HAP-1 (cell line): Measurements from ENCODE around the gene TBC1D22A.

ENCODE experiments used
- DNase-seq, 2 experiments: peaks; one replicate each; pipeline ENCODE4 v3.0.0-alpha.2; 2016 to 2020; ENCODE audit warnings: low spot score in 2 of 2
- H3K27me3 ChIP-seq: fragments of 250-450 bp; sonication (Bioruptor Pico); 2 replicates; pipeline ENCODE4 v1.5.1; 2020; ENCODE audit warnings: low read depth, mild to moderate bottlenecking, moderate library complexity
- H3K36me3 ChIP-seq: fragments of 250-450 bp; sonication (Bioruptor Pico); replicated peaks from 2 replicates; pipeline ENCODE4 v1.5.1; 2020; ENCODE audit warnings: mild to moderate bottlenecking
- H3K4me1 ChIP-seq: fragments of 250-450 bp; sonication (Bioruptor Pico); 2 replicates; pipeline ENCODE4 v1.5.1; 2020; ENCODE audit warnings: mild to moderate bottlenecking
- H3K4me3 ChIP-seq: fragments of 250-450 bp; sonication (Bioruptor Pico); 2 replicates; pipeline ENCODE4 v1.5.1; 2020; ENCODE audit warnings: mild to moderate bottlenecking, moderate library complexity
- H3K9me3 ChIP-seq: fragments of 250-450 bp; sonication (Bioruptor Pico); 2 replicates; pipeline ENCODE4 v1.5.1; 2020; ENCODE audit warnings: mild to moderate bottlenecking, moderate library complexity
- in situ Hi-C: fragments of 300-500 bp; cut with MboI; formaldehyde crosslinking; loops from 3 replicates; pipeline ENCODE4 v1.14.3; 2020; ENCODE audit warnings: low sequenced_read_pairs, inconsistent platforms, mixed read lengths

Gene TBC1D22A

DNA sequence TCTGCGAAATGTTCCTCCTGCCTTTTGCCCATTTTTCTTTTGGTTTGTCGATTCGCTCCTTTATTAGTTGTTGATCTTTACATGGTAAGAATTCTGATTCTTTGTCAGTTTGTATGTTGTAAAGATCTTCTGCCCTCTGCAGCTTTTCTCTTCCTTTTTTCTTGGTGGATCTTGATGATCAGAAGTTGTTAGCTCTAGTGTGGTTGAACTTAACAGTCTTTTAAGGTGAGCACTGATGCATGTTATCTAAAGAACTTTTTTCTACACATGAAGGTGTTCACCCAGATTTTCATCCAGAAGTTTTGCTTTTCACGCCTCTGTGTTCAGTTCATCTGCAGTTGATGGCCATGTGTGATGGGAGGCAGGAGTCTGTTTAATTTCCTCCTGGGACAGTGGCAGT is 133.7 kb downstream of the TBC1D22A start:
- no peaks in the 10 kb centered on the region; the same call in none of the 2 replicates for H3K36me3 ChIP-seq
- no peaks in the 10 kb centered on the region for H3K27me3 ChIP-seq
- no peak for DNase-seq
- no peaks in the 10 kb centered on the region for H3K9me3 ChIP-seq
- no peaks in the 10 kb centered on the region for H3K4me1 ChIP-seq
- no peak overlapping the region for H3K4me3 ChIP-seq
- in situ Hi-C loops, result no loop called here

DNA sequence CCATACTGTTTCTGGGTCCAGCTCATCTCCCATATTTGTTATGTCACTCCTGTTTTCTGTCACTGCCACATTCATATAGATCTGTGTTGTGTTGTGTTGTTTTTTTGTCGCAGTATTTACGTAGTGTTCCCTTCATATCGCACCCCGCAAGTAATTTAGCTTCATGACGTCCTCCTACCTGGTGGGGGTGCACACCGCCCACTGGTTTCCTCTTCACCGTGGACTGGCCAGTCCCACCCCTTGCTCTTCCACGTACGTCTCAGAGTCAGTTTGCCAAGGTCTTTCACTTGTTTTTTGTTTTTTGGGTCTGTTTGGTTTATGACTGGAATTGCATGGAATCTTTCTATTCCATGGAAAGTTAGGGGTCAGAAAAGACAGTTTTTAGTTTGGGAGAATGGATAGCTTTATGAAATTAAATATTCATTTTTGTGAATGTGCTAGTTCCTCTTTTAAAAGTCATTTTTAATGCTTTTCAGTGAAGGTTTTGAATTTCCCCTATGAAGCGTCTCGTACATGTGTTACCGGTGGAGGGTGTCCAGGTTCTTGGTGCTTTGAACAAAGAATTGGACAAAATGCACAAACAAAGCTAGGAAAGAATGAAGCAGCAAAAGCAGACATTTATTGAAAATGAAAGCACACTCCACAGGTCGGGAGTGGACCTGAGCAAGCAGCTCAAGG is 134.3 kb downstream of the TBC1D22A start:
- Histone ChIP-seq H3K4me3 (no peak overlapping the region), H3K9me3 (no peaks in the 10 kb centered on the region), H3K36me3 (no peaks in the 10 kb centered on the region; the same call in none of the 2 replicates), H3K27me3 (no peaks in the 10 kb centered on the region), H3K4me1 (no peaks in the 10 kb centered on the region)
- DNase-seq, result no peak
- in situ Hi-C loops, result no loop called here

DNA sequence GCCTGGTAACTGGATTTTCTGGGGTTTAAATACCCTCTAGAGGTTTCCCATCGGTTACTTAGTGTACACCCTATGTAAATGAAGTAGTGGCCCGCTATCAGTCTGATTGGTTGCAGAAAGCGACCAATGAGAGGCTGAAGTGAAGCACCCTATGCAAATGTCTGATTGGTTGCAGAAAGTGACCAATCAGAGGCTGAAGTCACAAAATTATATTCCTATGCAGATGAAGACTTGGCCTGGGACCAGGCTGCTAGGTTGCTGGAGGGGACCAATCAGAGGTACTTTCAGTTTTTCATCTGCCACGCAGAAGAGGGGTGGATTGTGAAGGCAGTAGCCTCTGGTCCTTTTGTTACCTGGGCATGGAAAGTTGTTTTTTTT is 134.8 kb downstream of the TBC1D22A start:
- no peak overlapping the region for H3K4me3 ChIP-seq
- H3K36me3 ChIP-seq, result no peaks in the 10 kb centered on the region; the same call in none of the 2 replicates
- H3K9me3 ChIP-seq, result no peaks in the 10 kb centered on the region
- no peak for DNase-seq
- H3K4me1 ChIP-seq, result no peaks in the 10 kb centered on the region
- no peaks in the 10 kb centered on the region for H3K27me3 ChIP-seq
- in situ Hi-C loops, result no loop called here

DNA sequence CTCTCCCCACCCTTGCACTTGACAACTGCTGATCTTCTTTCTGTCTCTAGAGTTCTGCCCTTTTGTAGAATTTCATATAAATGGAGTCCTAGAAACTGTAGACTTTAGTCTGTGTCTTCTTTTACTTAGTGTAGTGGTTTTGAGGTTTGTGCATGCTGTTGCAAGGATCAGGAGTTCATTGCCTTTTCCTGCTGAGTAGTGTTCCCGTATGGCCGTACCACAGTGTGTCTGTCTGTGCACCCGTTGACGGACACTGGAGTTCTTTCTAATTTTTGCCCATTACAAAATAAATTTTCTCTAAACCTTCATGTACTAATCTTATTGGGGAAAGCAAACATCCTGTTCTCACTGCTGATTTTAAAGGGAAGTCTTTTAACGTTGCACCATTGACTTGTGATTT is 138.1 kb downstream of the TBC1D22A start:
- in situ Hi-C loops, result no loop called here
- Histone ChIP-seq H3K9me3 (no peaks in the 10 kb centered on the region), H3K4me3 (no peak overlapping the region), H3K27me3 (no peaks in the 10 kb centered on the region), H3K4me1 (no peaks in the 10 kb centered on the region), H3K36me3 (no peaks in the 10 kb centered on the region; the same call in none of the 2 replicates)
- DNase-seq, result no peak

DNA sequence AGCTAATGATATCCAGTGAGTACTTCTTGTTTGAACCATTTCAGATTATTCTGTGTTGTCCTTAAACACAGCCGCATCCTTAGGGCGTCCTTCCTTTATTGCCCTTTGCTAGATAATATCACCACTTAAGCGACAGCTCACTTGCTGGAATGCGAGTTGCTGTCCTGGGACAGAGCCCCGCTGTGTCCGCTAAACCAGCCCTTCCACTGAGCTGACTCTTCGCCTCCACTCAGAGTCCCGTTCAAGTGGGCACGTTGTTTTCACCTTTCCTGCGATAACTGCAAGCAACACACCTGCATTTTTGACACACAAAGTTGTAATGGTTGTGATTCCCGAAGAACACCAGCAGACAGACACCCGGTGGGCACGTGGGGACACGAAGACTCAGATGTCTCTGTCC is 140.0 kb downstream of the TBC1D22A start:
- H3K27me3 ChIP-seq, result no peaks in the 10 kb centered on the region
- H3K4me3 ChIP-seq, result no peak overlapping the region
- in situ Hi-C loops, result no loop called here
- no peak for DNase-seq
- H3K4me1 ChIP-seq, result no peaks in the 10 kb centered on the region
- H3K9me3 ChIP-seq, result no peaks in the 10 kb centered on the region
- no peaks in the 10 kb centered on the region; the same call in 1 of the 2 replicates for H3K36me3 ChIP-seq

DNA sequence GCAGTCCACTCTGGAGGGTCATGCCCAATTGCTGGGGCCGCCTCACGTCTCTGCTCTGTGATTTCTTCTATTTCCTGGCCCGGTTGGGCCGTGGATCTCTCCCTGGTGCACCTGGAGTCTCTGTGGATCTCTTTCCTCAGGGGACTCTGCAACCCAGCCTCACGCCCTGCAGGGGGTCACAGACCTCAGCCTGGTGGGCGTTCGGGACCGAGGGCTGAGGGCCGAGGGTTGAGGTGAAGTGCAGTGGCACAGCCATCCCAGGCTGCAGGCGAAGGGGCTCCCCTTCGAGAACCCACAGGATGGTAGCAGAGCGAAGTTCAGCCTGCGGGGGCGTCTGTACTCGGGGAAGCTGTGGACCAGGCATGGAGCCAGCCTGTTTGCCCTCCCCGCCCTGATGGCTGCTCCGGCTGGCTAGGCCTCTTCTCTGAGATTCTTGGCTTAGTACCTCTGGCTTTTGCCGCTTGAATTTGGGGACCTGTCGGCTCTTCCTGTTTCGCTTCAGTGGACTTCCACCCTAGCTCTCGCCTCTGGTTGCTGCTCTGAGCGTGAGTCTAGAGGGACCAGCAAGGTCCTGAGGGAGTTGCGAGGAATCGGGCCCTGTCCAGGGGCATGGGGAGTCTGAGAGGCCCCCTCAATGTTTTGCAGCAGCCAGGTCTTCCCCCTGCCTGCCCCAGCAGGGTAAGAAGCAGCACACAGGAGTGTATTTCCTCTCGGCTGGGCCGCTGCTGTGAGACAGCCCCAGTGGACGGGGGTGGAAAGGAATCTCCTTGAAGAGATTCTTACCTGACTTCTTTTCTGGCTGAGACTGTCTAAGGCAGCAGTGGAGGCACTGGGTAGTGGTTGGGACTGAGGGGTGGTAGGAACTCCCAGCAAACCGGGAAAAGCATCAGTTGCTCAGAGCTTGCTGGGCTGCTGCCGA is 140.8 kb downstream of the TBC1D22A start:
- H3K9me3 ChIP-seq, result no peaks in the 10 kb centered on the region
- H3K4me1 ChIP-seq, result no peaks in the 10 kb centered on the region
- no peaks in the 10 kb centered on the region for H3K36me3 ChIP-seq
- DNase-seq, result no peak
- in situ Hi-C loops, result no loop called here
- H3K4me3 ChIP-seq, result no peak overlapping the region
- no peaks in the 10 kb centered on the region for H3K27me3 ChIP-seq

DNA sequence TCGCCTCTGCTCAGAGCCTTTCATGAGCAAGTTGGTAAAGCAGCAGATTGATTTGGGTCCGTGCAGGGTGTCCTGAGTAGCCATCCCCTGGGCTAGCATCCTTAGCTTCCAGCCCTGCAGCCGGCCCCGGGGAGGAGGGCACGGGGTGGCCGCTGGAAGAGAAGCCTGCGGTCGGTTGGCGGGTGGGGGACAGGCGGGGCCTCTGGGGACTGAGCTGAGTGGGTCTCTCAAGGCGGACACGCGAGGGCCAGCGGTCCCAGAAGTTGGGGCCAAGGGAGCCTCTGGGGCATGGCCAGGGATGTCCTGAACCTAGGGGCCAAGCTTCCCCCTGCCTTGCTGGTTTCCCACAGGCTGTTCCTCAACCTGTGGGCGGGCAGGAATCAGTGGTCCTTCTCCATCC is 143.0 kb downstream of the TBC1D22A start:
- no peaks in the 10 kb centered on the region for H3K9me3 ChIP-seq
- H3K4me1 ChIP-seq, result no peaks in the 10 kb centered on the region
- H3K36me3 ChIP-seq, result no peaks in the 10 kb centered on the region
- DNase-seq, result no peak
- no peak overlapping the region for H3K4me3 ChIP-seq
- in situ Hi-C loops, result no loop called here
- H3K27me3 ChIP-seq, result no peaks in the 10 kb centered on the region

DNA sequence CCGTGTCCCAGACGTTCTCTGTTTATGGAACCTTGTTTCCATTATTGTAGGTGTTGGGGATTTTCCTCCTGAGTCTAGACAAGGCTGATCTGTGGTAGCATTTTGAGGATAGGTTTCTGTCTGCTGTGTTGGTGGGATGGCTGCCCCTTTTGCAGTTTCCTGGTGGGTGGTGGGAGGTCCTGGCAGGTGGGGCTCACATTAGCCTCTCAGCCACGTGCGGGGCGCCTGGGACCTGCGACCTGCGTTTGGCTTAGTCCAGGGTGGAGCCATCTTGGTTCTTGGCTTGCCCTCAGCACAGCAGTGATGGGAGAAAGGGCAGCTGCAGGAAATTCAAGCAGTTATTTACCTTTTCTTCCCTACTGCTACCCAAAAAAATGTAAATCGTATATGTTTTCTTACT is 143.4 kb downstream of the TBC1D22A start:
- no peaks in the 10 kb centered on the region for H3K4me1 ChIP-seq

DNA sequence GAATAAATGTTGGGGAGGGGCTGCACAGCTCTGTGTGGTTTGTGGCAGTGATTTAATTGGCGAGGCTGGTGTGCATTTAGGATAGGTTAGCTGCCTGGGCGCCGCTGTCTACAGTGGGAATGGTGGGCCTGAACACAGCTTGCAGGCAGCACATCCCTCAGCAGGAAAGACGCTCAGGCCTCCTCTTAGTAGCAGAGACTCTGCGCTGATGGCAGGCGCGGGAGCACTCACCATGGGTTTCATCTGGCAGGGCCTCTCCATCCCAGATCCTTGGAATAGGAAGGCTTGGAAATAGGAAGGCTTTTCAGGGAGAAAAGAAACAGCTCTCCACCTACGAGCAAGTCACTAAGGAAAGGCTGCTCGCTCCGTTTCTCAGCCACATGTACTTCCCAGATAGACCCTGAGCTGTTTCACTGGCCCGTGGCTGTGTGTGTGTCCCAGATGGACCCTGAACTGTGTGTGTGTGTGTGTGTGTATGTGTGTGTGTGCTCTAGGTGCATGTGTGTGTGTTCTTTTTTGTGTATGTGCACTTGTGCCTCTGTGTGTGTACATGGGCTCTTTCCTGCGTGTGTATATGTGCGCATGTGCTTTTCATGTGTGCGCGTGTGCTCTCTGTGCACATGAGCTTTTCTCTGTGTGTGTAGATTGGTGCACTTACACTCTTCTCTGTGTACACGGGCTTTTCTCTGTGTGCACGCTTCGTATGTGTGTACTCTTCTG is 144.0 kb downstream of the TBC1D22A start:
- no peaks in the 10 kb centered on the region for H3K36me3 ChIP-seq
- in situ Hi-C loops, result no loop called here
- DNase-seq, result no peak
- no peaks in the 10 kb centered on the region for H3K4me1 ChIP-seq
- H3K27me3 ChIP-seq, result no peaks in the 10 kb centered on the region
- no peaks in the 10 kb centered on the region for H3K9me3 ChIP-seq
- H3K4me3 ChIP-seq, result no peak overlapping the region

More for the DNA sequence above, 143.4 kb downstream of the TBC1D22A start:
- Histone ChIP-seq H3K4me3 (no peak overlapping the region), H3K36me3 (no peaks in the 10 kb centered on the region), H3K9me3 (no peaks in the 10 kb centered on the region), H3K27me3 (no peaks in the 10 kb centered on the region)
- in situ Hi-C loops, result no loop called here
- no peak for DNase-seq

DNA sequence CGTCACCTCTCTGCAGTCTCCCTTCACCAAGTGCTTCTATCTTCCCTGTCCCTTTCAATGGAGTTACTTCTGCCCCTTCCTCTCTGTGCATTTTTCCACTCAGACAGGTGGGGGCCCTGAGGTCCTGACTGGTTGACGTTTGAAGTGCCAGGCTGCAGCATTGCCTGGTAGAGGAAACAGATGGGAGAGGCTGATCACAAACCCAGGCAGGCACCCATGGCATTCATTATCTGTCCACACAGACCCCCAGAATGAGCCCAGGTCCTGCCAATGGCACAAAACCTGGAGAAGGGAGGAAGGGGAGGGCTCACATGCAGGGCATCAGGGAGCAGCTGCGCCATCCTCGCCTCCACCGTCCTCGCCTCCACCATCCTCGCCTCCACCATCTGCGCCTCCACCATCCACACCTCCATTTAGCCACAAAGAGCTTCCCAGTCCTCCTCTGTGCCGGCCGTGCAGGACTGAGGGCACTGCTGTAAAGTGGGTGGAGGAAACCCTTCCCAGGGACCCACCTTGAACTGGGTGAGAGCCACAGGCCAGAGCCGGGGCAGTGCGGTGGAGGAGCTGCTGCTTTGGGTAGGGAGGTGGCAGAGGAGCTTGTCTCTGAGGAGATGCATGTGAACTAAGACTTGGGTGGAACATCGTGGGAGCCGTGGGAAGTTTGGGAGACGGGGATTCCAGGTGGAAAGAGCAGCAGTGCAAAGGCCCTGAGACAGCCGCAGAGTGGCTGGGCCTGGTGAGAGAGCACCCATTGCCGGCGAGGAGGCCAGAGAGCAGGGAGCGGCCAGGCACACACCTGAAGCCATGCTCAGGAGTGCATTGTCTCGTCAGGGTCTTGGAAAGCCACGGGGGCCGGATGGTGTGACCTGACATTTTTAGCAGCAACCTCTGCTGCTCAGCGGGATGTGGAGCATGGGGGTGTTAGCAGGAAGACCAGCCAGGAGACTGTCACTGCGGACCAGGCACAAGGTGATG is 145.1 kb downstream of the TBC1D22A start:
- no peaks in the 10 kb centered on the region for H3K4me1 ChIP-seq
- H3K27me3 ChIP-seq, result no peaks in the 10 kb centered on the region
- H3K36me3 ChIP-seq, result no peaks in the 10 kb centered on the region
- no peaks in the 10 kb centered on the region for H3K9me3 ChIP-seq
- DNase-seq, result no peak
- no peak overlapping the region for H3K4me3 ChIP-seq
- in situ Hi-C loops, result no loop called here

DNA sequence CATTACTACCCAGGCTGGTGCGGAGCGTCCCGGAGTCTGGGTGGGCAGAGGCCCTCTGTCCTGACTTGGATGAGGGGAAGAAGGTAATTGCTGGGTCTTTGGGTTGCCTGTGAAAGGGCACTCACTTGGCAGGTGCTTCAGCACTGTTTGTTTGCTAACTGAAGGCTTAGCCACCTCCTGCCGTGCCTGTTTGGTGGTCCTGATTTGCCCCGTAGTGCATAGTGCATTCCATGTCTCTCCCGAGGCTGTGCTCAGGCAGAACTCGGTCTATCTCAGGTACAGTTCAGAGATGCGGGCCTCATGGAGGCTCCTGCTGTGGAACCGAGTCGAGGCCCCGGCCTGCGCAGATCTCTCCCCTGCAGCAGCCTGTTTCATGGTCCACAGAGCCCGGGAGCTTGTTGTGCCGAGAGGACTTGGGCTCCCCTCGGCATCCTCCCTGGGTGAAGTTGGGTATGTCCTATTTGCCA is 146.2 kb downstream of the TBC1D22A start:
- in situ Hi-C loops, result no loop called here
- Histone ChIP-seq H3K4me1 (no peaks in the 10 kb centered on the region), H3K36me3 (no peaks in the 10 kb centered on the region), H3K9me3 (no peaks in the 10 kb centered on the region), H3K4me3 (no peak overlapping the region), H3K27me3 (no peaks in the 10 kb centered on the region)
- no peak for DNase-seq

DNA sequence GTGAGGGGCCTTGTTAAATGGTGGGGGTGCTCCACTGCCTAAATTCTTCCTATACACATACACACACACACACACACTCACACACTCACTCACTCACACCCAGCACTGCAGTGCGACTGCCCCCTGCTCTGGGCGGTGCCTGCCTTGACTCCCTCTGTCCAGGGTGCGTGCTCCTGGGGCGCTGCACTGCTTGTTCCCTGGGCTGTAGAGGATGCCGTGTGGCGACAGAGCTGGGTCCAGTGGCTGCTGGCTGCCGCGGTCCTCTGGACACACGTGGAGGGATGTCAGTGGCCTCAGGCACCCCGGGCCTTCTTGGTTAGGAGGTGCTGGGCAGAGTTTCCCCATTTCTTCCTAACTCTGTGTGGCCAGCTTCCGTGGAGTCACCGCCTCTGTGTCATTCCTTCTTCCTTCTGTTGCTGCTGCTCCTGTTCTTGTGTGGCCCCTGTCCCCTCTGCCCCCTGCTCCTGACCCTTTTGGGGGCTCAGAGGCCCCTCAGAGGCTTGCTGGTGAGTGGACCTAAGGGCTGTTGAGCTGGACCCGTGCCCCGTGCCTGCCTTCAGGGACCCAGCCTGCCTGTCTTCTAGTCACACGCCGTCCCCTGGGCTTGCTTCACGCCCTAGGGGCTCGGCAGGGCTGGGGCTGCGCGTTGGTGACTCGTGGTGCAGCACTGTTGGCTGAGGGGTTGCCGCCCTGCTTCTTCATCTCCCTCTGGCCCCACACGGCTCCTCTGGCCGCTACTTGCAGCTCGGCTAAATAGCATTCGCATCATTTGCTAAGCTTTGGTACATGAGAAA is 147.0 kb downstream of the TBC1D22A start:
- in situ Hi-C loops, result no loop called here
- no peaks in the 10 kb centered on the region for H3K36me3 ChIP-seq
- no peaks in the 10 kb centered on the region for H3K4me1 ChIP-seq
- no peaks in the 10 kb centered on the region for H3K27me3 ChIP-seq
- DNase-seq, result no peak
- H3K4me3 ChIP-seq, result no peak overlapping the region
- no peaks in the 10 kb centered on the region for H3K9me3 ChIP-seq
